ENCODE results near the gene PYGB.

Gene PYGB

GRCh38 chr20:25344634-25345033 lies 96.7 kb downstream of the PYGB start:
- TF ChIP-seq, protein P1, sequence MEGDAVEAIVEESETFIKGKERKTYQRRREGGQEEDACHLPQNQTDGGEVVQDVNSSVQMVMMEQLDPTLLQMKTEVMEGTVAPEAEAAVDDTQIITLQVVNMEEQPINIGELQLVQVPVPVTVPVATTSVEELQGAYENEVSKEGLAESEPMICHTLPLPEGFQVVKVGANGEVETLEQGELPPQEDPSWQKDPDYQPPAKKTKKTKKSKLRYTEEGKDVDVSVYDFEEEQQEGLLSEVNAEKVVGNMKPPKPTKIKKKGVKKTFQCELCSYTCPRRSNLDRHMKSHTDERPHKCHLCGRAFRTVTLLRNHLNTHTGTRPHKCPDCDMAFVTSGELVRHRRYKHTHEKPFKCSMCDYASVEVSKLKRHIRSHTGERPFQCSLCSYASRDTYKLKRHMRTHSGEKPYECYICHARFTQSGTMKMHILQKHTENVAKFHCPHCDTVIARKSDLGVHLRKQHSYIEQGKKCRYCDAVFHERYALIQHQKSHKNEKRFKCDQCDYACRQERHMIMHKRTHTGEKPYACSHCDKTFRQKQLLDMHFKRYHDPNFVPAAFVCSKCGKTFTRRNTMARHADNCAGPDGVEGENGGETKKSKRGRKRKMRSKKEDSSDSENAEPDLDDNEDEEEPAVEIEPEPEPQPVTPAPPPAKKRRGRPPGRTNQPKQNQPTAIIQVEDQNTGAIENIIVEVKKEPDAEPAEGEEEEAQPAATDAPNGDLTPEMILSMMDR (IDR thresholded peaks at IDR 0.05; ENCODE audit: low read depth, low read length, missing control alignments), result no peak
- H3K4me3 ChIP-seq (ENCODE audit: low read depth, low read length), result no peak overlapping the region
- in situ Hi-C loops (cut with HindIII; ENCODE audit: low sequenced_read_pairs), result no loop called here
- no peak for DNase-seq (ENCODE audit: low read depth)

DNA sequence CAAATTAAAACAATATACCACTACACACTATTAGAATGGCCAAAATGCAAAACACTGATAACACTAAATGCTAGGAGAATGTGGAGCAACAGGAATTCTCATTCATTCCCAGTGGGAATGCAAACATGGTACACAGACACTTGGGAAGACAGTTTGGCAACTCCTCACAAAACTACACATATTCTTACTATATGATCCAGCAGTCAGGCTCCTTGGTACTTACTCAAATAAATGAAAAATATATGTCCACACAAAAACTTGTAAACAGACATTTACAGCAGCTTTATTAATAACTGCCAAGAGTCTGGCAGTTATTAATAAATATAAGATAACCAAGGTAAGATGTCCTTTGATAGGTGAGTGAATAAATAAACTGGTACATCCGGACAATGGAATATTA lies 97.8 kb downstream of the PYGB start:
- no peak overlapping the region for H3K4me3 ChIP-seq (ENCODE audit: low read depth, low read length)
- TF ChIP-seq, protein P1 (IDR thresholded peaks at IDR 0.05; ENCODE audit: low read depth, low read length, missing control alignments), result no peak
- in situ Hi-C loops (cut with HindIII; ENCODE audit: low sequenced_read_pairs), result no loop called here
- no peak for DNase-seq (ENCODE audit: low read depth)

DNA sequence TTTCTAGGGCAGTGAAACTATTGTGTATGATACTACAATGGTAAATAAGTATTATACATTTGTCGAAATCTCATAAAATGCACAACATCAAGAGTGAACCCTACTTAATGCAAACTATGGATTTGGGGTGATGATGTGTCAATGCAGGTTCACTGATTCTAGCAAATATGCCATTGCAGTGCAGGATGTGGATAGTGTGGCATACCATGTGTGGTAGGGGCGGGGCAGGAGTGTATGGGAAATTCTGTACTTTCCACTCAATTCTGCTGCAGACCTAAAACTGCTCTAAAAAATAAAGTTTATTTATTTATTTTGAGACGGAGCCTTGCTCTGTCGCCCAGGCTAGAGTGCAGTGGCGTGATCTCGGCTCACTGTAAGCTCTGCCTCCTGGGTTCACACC lies 98.5 kb downstream of the PYGB start:
- TF ChIP-seq, protein P1 (IDR thresholded peaks at IDR 0.05; ENCODE audit: low read depth, low read length, missing control alignments), result no peak
- no peak overlapping the region for H3K4me3 ChIP-seq (ENCODE audit: low read depth, low read length)
- in situ Hi-C loops (cut with HindIII; ENCODE audit: low sequenced_read_pairs), result no loop called here
- DNase-seq (ENCODE audit: low read depth), result no peak
